Measurements from ENCODE around the gene SCCPDH. TPM values are rescaled to one million over a fixed set of nuclear protein-coding genes. Genes with fewer than 3 reads are reported as not detected.

SCCPDH gene
- total RNA-seq, 1 donor from 2014 or later = 21.3 TPM

GRCh38 chr1:246782120-246782900 lies 58.1 kb downstream of the SCCPDH start:
- intact Hi-C loops (cut with micrococcal nuclease) = no loop called here

- intact Hi-C loops (cut with micrococcal nuclease) = no loop called here
Observed at GRCh38 chr1:246784621-246785493, 60.6 kb downstream of the SCCPDH start.

- intact Hi-C loops (cut with micrococcal nuclease) = no loop called here
Observed at GRCh38 chr1:246785494-246786111, 61.4 kb downstream of the SCCPDH start.

GRCh38 chr1:246786606-246787238 lies 62.5 kb downstream of the SCCPDH start:
- intact Hi-C loops (cut with micrococcal nuclease) = no loop called here

- intact Hi-C loops (cut with micrococcal nuclease) = no loop called here
Observed at GRCh38 chr1:246787781-246788513, 63.7 kb downstream of the SCCPDH start.

GRCh38 chr1:246788895-246789338 lies 64.7 kb downstream of the SCCPDH start:
- intact Hi-C loops (cut with micrococcal nuclease) = no loop called here

- intact Hi-C loops (cut with micrococcal nuclease) = no loop called here
Observed at GRCh38 chr1:246789454-246790339, 65.5 kb downstream of the SCCPDH start.

GRCh38 chr1:246790364-246790763 lies 66.2 kb downstream of the SCCPDH start:
- intact Hi-C loops (cut with micrococcal nuclease) = no loop called here

GRCh38 chr1:246790833-246791232 lies 66.6 kb downstream of the SCCPDH start:
- intact Hi-C loops (cut with micrococcal nuclease) = no loop called here

GRCh38 chr1:246791303-246791918 lies 67.2 kb downstream of the SCCPDH start:
- intact Hi-C loops (cut with micrococcal nuclease) = no loop called here

- intact Hi-C loops (cut with micrococcal nuclease) = no loop called here
Observed at GRCh38 chr1:246792603-246793002, 68.4 kb downstream of the SCCPDH start.

- intact Hi-C loops (cut with micrococcal nuclease) = no loop called here
Observed at GRCh38 chr1:246793356-246793896, 69.2 kb downstream of the SCCPDH start.

- intact Hi-C loops (cut with micrococcal nuclease) = no loop called here
Observed at GRCh38 chr1:246794048-246794827, 70.0 kb downstream of the SCCPDH start.

GRCh38 chr1:246794828-246795671 lies 70.8 kb downstream of the SCCPDH start:
- intact Hi-C loops (cut with micrococcal nuclease) = no loop called here

GRCh38 chr1:246795906-246796694 lies 71.9 kb downstream of the SCCPDH start:
- intact Hi-C loops (cut with micrococcal nuclease) = no loop called here

GRCh38 chr1:246797157-246797556 lies 72.9 kb downstream of the SCCPDH start:
- intact Hi-C loops (cut with micrococcal nuclease) = no loop called here

Measured in T-helper 2 cell treated with Interferon-gamma antibody and Interleukin-4, amounts not matched to agents 100 ng/mL and 5 ng/mL, for 36 hours (primary cell).